HepG2 (cell line): ENCODE results near the gene MSMP. TPM values are rescaled to one million over a fixed set of nuclear protein-coding genes. Genes with fewer than 3 reads are reported as not detected.
A peak's percentile ranks its signal among the peaks of the same experiment; 100 is the strongest.

ENCODE experiments used
- ATAC-seq: fragments of 200-7000 bp; cut with Tn5 transposase; 3 replicates; pipeline ENCODE4 v1.9.1; 2020; ENCODE audit warnings: mild to moderate bottlenecking, moderate library complexity
- BruUV-seq: library from RNA; stranded (reverse); fragments of 400-500 nt; replicated peaks from 2 replicates; lab custom pipeline; 2021; lab: Mats Ljungman, UMichigan
- CTCF ChIA-PET: fragments of 300-600 bp; formaldehyde crosslinking; extraction: SDS; loops from one replicate; lab custom pipeline; 2021; ENCODE audit warnings: low total read pairs, inconsistent platforms, low intra/inter-chr PET ratio; lab: Yijun Ruan, JAX
- POLR2A ChIA-PET: fragments of 350-600 bp; sonication (Branson Sonifier 250); formaldehyde crosslinking; loops from one replicate; lab custom pipeline; 2020; ENCODE audit warnings: antibody characterized with exemption, inconsistent platforms; lab: Yijun Ruan, JAX
- DNase-seq: peaks from one replicate; pipeline ENCODE4 v3.0.0-alpha.2; 2015; ENCODE audit warnings: low spot score
- FAIRE-seq: peaks from 3 replicates; lab custom pipeline; 2011; peaks lifted over from hg19 to GRCh38; lab: Jason Lieb, UNC
- H2AFZ ChIP-seq: one replicate; pipeline ENCODE4 v1.6.1; 2011; ENCODE audit warnings: low read length, inconsistent platforms
- H3K27ac ChIP-seq: fragments of 300-600 bp; 3 replicates; pipeline ENCODE4 v1.8.0; 2011; ENCODE audit warnings: mixed run types, mild to moderate bottlenecking, mixed read lengths, low read length, inconsistent platforms; ENCODE audit not compliant: insufficient read depth; ENCODE audit errors: extremely low read length
- H3K27me3 ChIP-seq, 2 experiments: fragments of 200-600 bp in 1 of 2; 2 replicates in 1 of 2; 3 replicates in 1 of 2; pipeline versions ENCODE4 v1.6.0 to v1.8.0; 2011; ENCODE audit warnings: low read length in 2 of 2, mild to moderate bottlenecking in 2 of 2, moderate library complexity in 2 of 2, inconsistent platforms in 1 of 2; ENCODE audit not compliant: insufficient read depth in 2 of 2, control insufficient read depth in 1 of 2
- H3K36me3 ChIP-seq, 2 experiments: fragments of 200-600 bp in 1 of 2; replicated peaks in 1 of 2; 2 replicates in 1 of 2; 3 replicates in 1 of 2; pipeline versions ENCODE4 v1.5.1 to v1.8.0; 2011; ENCODE audit warnings: low read length in 2 of 2, inconsistent platforms in 1 of 2; ENCODE audit not compliant: insufficient read depth in 2 of 2, control insufficient read depth in 1 of 2
- H3K4me1 ChIP-seq: 2 replicates; pipeline ENCODE4 v1.5.1; 2012; ENCODE audit warnings: low read length, inconsistent platforms; ENCODE audit not compliant: insufficient read depth
- H3K4me2 ChIP-seq: 2 replicates; pipeline ENCODE4 v1.6.0; 2011; ENCODE audit warnings: low read depth, low read length, inconsistent platforms
- H3K4me3 ChIP-seq, 3 experiments: fragments of 200-600 bp in 1 of 3; sonication (generic), shearing (Covaris generic) in 1 of 3; replicated peaks in 1 of 3; 2 replicates each; pipeline ENCODE4 v1.5.1; 2011 to 2016; ENCODE audit warnings: low read length in 3 of 3, inconsistent platforms in 2 of 3, low read depth in 2 of 3, mild to moderate bottlenecking in 2 of 3, control low read depth in 1 of 3, mixed read lengths in 1 of 3; ENCODE audit not compliant: insufficient read depth in 1 of 3
- H3K79me2 ChIP-seq: one replicate; pipeline ENCODE4 v1.6.1; 2011; ENCODE audit warnings: low read length, inconsistent platforms; ENCODE audit not compliant: insufficient read depth
- H3K9ac ChIP-seq: 2 replicates; pipeline ENCODE4 v1.6.0; 2011; ENCODE audit warnings: mild to moderate bottlenecking, low read depth, low read length, inconsistent platforms; ENCODE audit not compliant: insufficient read depth
- H3K9me3 ChIP-seq: 2 replicates; pipeline ENCODE4 v1.5.1; 2012; ENCODE audit warnings: mild to moderate bottlenecking, low read length
- H4K20me1 ChIP-seq: 2 replicates; pipeline ENCODE4 v1.6.0; 2011; ENCODE audit warnings: inconsistent platforms, mild to moderate bottlenecking, low read length, moderate library complexity; ENCODE audit not compliant: insufficient read depth
- ATF4 ChIP-seq, 2 experiments: fragments of 450-650 bp in 1 of 2; sonication (generic) in 1 of 2; formaldehyde crosslinking; IDR thresholded peaks; 2 replicates each; pipeline versions ENCODE4 v1.5.0 to v1.8.0; 2020 to 2022; ENCODE audit warnings: mild to moderate bottlenecking in 1 of 2, missing genetic modification reagents in 1 of 2
- CENPBD1 ChIP-seq: sonication (generic); formaldehyde crosslinking; IDR thresholded peaks from 2 replicates; pipeline ENCODE4 v1.8.0; 2022; ENCODE audit warnings: missing genetic modification reagents, low read depth, mild to moderate bottlenecking, borderline replicate concordance
- CTCF ChIP-seq: sonication (generic); formaldehyde crosslinking; IDR thresholded peaks from 2 replicates; pipeline ENCODE4 v1.5.0; 2020; ENCODE audit warnings: mild to moderate bottlenecking, missing genetic modification reagents, moderate library complexity
- FOXP1 ChIP-seq, 2 experiments: fragments of 450-650 bp in 1 of 2; IDR thresholded peaks; 2 replicates each; pipeline ENCODE4 v1.6.1; 2017 to 2018; ENCODE audit warnings: antibody characterized with exemption in 1 of 2
- KIAA2018 ChIP-seq: sonication (generic); formaldehyde crosslinking; IDR thresholded peaks from 2 replicates; pipeline ENCODE4 v1.5.0; 2020; ENCODE audit warnings: mild to moderate bottlenecking, missing genetic modification reagents, borderline replicate concordance
- MBNL3 ChIP-seq: fragments of 250-450 bp; sonication (Bioruptor Pico); conservative IDR thresholded peaks from 2 replicates; pipeline ENCODE4 v1.8.0; 2022; ENCODE audit warnings: mild to moderate bottlenecking, inconsistent platforms
- PITX1 ChIP-seq: sonication (generic); formaldehyde crosslinking; IDR thresholded peaks from 2 replicates; pipeline ENCODE4 v1.5.1; 2020; ENCODE audit warnings: mild to moderate bottlenecking, missing genetic modification reagents
- SAP130 ChIP-seq: IDR thresholded peaks from 2 replicates; pipeline ENCODE4 v1.6.1; 2016; ENCODE audit warnings: low read depth
- TARDBP ChIP-seq: sonication (generic); formaldehyde crosslinking; IDR thresholded peaks from 2 replicates; pipeline ENCODE4 v1.8.0; 2022; ENCODE audit warnings: mild to moderate bottlenecking, missing genetic modification reagents
- ZNF251 ChIP-seq: sonication (generic); formaldehyde crosslinking; IDR thresholded peaks from 2 replicates; pipeline ENCODE4 v1.9.0; 2021; ENCODE audit warnings: mild to moderate bottlenecking, missing genetic modification reagents
- ZNF75D ChIP-seq: sonication (generic); formaldehyde crosslinking; IDR thresholded peaks from 2 replicates; pipeline ENCODE4 v1.8.1; 2023; ENCODE audit warnings: missing genetic modification reagents, mild to moderate bottlenecking, borderline replicate concordance
- WGBS: methylation state at CpG from one replicate; pipeline ENCODE4 v1.1.6; 2017; ENCODE audit warnings: low lambda C conversion rate; 5-methylcytosine and 5-hydroxymethylcytosine counted together
- in situ Hi-C: cut with HindIII; loops from 2 replicates; pipeline ENCODE4 v1.10.0; 2017; ENCODE audit warnings: low pct_unique_long_range_greater_than_20kb; ENCODE audit not compliant: extremely low pct_ligation_motif_present
- intact Hi-C: fragments of 100-400 bp; cut with micrococcal nuclease; formaldehyde crosslinking; loops from one replicate; pipeline ENCODE4 v1.10.0; 2022; ENCODE audit not compliant: unreplicated experiment
- polyA plus RNA-seq, 8 experiments: library from polyadenylated mRNA; depleted of rRNA in 3 of 8; stranded (reverse) in 7 of 8; unstranded in 1 of 8; fragments of >200 nt; fragmentation: Illumina TruSeq in 4 of 8; extraction: Trizol in 4 of 8; gene quantifications; 2 replicates each; pipeline versions ENCODE4 v1.2.1 to v1.2.3, GENCODE V29; 2011 to 2016; ENCODE audit warnings: low read depth in 4 of 8, missing spikeins in 1 of 8, mixed read lengths in 1 of 8; ENCODE audit not compliant: insufficient read depth in 1 of 8
- total RNA-seq, 5 experiments: library from RNA; depleted of rRNA; stranded (reverse); fragments of >200 nt; fragmentation: Illumina TruSeq; extraction: Trizol; gene quantifications; 2 replicates each; pipeline ENCODE4 v1.2.3, GENCODE V29; 2016; ENCODE audit warnings: low read depth in 1 of 5

MSMP gene
- total and polyA plus RNA-seq, 2 of the 13 experiments (the other 11 are each of a cell fraction or from before 2014, with no cell fraction given): 0.24 to 0.46 TPM

- TF ChIP-seq PITX1 (CRISPR knock-in tag): no peak
Measured at GRCh38 chr9:35737143-35737542, 16.9 kb downstream of the MSMP start (continued).

- Histone ChIP-seq H3K36me3 (peaks cover 41 to 71% of the 10 kb centered on the region in 2 experiments), H3K27ac (peak overlapping the region; percentile 3), H3K9me3 (no peaks in the 10 kb centered on the region), H3K4me3 (no peak overlapping the region), H3K79me2 (peaks cover 17% of the 10 kb centered on the region), H3K4me1 (peaks cover 13% of the 10 kb centered on the region), H4K20me1 (no peaks in the 10 kb centered on the region; the same call in 1 of the 2 replicates), H3K9ac (no peak overlapping the region), H3K27me3 (no peaks in the 10 kb centered on the region; a peak in 1 of 5 replicates), H3K4me2 (no peak overlapping the region), H2AFZ (no peak overlapping the region)
- DNase-seq (peak; percentile 73), ATAC-seq (peak; percentile 29), FAIRE-seq (peak; percentile 73)
- no TSS peak for BruUV-seq
- intact Hi-C loops: loop anchor here (1.0 to 10.0 kb wide), 3 partner anchors 21 to 241 kb away; partner anchors contain the start of gene RUSC2
- ChIA-PET POLR2A (interaction anchor here (1.0 to 3.1 kb wide), 3 partner anchors 9 to 78 kb away, joined by 4 to 43 read pairs (median 7); partner anchors contain the start of genes GBA2, HINT2 and RGP1), CTCF (no interaction called here)
- in situ Hi-C loops: no loop called here
- WGBS: 91% methylated on average over 4 of the region's 5 CpGs
- TF ChIP-seq ATF4 (CRISPR knock-in tag; IDR thresholded peaks at IDR 0.05) (no peak), ZNF251 (CRISPR knock-in tag) (no peak), KIAA2018 (no peak), SAP130 (0 out of 2 replicates have a peak, but pooled peaks have one; percentile 14), ZNF75D (no peak), MBNL3 (no peak), CENPBD1 (no peak), FOXP1 (IDR thresholded peaks at IDR 0.05) (no peak), FOXP1 (CRISPR knock-in tag; IDR thresholded peaks at IDR 0.05) (no peak), CTCF (CRISPR knock-in tag) (peak; percentile 81), TARDBP (no peak)
Measured at GRCh38 chr9:35736201-35736633, 17.9 kb downstream of the MSMP start.
